HG03442 (cell line): ENCODE measurements around the gene WNT11.

Source experiments
- ATAC-seq: cut with Tn5 transposase; IDR thresholded peaks from one replicate; pipeline ENCODE4 v1.9.1; 2021; ENCODE audit warnings: mild to moderate bottlenecking, moderate library complexity; ENCODE audit not compliant: unreplicated experiment

The WNT11 gene

GRCh38 chr11:76219243-76219642, 12.9 kb upstream of the WNT11 start:
- ATAC-seq = no peak

- ATAC-seq = no peak
These were observed 12.3 kb upstream of the WNT11 start for GRCh38 chr11:76218449-76219178.

DNA sequence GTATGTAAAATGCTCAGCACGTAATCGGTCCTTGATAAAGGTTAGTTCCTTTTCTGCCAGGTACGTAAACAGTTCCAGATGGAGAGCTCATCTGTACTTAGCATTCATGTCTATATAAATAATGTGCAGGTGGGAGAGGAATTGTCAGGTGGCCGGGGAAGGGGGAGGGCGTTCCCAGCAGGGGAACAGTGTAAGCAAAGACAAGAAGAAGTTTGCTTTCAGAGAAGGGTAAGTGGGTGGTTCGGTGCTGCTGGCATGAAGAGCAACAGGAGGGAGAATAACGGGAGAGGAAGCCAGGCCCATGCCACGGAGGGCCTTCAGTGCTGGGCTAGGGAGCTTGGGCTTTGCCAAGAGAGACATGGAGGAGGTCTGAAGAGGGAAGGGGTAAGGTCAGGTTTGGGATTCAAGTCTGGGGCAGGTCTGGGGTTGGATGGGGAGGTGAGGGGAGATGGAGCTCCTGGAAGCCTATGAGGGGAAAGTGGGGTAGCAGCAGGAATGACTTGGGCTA, 11.4 kb upstream of the WNT11 start:
- ATAC-seq = no peak

DNA sequence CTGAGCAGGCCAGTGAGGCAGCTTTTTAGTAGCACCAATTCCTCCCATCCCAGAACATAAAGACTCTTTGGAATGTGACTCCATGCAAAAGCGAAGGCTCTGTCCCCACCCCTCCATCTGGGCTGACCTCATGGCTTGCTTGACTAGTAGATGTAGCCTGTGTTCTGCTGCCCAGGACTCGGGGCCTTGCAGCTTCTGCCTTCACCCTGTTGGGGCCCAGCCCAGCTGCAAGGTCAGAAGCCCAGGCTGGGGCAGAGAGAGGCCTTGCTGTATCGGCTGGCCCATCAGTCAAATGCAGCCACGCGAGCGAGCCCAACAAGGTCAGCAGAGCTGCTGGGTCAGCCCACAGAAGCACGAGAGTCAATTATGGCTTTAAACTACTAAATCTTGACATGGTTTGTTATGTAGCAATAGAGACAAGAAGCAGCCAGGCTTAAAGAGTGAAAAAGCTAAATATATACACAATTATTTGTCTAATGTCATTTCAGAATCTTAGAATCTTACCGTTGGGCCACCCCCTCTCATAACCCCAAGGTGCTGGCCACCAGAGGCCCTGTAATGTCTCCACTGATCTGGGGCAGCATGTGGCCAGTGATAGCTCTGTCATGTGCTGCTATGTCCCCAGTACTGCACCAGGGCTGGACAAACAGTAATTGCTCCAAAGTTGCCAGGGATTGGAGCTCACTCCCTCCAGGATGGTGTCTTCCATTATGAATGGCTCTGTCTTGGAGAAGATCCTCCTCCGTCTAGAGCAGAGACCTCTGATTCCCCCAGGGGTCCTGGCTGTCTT, 10.4 kb upstream of the WNT11 start:
- ATAC-seq = no peak

DNA sequence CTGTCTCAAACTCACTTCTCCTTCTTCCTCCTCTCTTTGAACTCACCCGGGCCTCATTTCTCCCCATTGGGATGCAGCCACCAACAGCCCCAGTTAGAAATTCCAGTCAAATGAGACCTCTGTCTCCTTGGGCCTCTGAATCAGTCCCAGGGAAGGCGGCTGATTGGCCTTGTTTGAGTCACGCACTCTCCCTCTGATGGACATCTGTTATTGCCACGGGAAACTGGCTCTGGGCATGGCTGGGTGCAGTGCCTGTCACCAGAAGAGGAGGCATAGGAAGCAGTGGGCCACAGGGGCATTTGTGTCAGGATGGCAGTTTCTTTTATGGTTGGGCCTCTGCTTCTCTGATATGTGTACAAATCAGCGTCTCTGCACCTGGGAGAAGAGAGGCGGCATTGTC, 9.6 kb upstream of the WNT11 start:
- ATAC-seq = no peak

GRCh38 chr11:76214968-76215548, 8.8 kb upstream of the WNT11 start:
- no peak for ATAC-seq

DNA sequence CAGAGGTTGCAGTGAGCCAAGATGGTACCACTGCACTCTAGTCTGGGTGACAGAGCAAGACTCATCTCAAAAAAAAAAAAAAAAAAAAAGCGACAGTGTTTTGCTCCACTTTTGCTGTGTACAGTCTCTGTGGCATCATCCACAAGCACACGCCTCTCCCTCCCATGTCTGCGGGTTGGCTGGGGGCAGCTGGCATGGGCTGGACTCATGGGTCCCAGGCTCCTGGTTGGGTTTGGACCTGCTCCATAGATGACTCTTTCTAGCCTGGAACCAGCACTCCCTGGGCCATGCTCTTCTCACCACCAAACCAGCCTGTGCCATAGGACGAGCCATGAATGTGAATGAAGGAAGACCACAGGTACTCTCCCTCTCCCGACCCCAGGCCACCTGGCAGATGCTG, 7.9 kb upstream of the WNT11 start:
- no peak for ATAC-seq

GRCh38 chr11:76212086-76213035, 6.1 kb upstream of the WNT11 start:
- no peak for ATAC-seq

GRCh38 chr11:76210931-76211851, 4.9 kb upstream of the WNT11 start:
- ATAC-seq = no peak

- ATAC-seq = no peak
These were observed 4.0 kb upstream of the WNT11 start for GRCh38 chr11:76209973-76210930.

- ATAC-seq = no peak
These were observed 3.2 kb upstream of the WNT11 start for GRCh38 chr11:76209375-76209972.

- ATAC-seq = no peak
These were observed 2.4 kb upstream of the WNT11 start for GRCh38 chr11:76208438-76209374.

DNA sequence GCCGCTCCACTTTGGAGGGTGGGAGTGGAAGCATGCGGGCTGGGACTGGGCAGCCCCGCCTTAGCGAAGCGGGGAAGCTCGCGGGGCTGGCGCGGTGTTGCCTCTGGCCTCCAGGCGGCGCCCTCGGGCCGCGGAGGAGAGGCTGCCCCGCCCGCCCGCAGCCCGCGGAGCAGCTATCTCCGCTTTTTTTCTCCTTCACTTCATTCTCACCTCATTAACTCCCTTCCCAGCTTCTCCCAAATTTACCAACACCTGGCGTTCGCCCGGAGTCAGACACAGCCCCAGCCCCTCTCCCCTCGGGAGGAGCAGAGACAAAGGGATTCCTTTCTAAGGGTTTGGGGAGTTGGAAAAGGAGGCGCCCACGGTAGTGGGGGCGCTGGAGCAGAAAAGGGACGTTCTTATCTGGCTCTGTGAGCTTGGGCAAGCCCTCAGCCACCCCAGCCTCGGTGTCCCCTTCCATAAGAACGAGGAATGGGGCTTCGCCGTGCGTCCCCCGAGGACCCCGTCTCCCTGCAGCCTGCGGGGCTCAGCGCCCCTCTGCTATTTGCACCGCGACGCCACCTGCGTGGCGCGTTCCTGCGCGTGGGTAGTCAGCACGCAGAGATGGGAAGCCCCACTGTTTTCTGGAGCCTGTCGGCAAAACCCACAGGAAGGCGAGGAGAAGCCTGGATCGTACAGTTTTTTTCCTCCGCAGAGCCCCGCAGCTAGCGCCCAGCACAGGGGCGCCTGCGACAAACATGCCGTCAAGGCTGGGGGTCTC, 1.5 kb upstream of the WNT11 start:
- ATAC-seq = peak; percentile 46

GRCh38 chr11:76206077-76206326, 300 bp downstream of the WNT11 start:
- no peak for ATAC-seq

DNA sequence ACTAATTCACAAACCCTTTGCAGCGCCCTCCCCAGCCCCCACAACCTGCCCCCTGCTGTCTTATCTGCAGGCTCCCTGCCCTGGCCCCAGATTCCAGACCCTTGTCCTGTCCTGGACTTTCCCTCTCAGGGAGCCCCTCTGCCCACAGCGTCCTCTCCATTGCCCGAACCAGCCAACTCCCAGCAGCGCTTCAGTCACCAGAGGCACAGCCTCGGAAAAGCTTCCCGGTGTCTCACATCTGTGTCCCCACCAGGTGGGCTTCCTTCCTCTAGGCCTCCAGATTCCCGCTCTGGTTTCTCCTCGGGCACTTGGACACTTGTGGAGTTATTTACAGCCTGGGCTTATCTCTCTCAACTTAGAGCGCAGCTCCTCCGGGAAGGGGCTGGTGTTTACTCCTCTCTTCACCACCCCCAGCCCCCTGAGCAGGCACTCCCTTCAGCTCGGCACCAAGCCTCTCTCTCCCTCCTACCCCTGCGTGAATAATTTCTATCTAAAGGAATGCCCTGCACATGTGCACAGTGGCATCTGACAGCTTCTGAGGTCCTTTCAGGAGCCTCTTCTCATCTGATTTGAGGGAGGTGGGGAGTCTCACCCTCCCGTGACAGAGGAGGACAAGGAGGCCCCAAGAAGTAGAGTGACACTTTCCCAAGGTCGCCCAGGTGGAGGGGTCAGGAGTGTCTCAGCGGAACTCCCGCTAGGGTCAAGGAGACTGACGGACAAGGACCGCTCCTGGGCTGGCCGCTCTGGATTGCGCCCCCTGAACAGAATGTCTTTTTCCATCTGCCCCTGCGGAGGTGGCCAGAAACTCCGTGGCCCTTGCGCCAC, 838 bp downstream of the WNT11 start:
- no peak for ATAC-seq

GRCh38 chr11:76203937-76204336, 2.4 kb downstream of the WNT11 start:
- no peak for ATAC-seq
